BJ (cell line): Measurements from ENCODE around the gene MADD. TPM values are rescaled to one million over a fixed set of nuclear protein-coding genes. Genes with fewer than 3 reads are reported as not detected.

ENCODE experiments used
- CTCF ChIA-PET: fragments of 350-600 bp; formaldehyde crosslinking; extraction: SDS; loops from one replicate; lab custom pipeline; 2021; ENCODE audit warnings: antibody characterized with exemption, inconsistent platforms; lab: Yijun Ruan, JAX
- POLR2A ChIA-PET: fragments of 300-600 bp; sonication (Branson Sonifier 250); formaldehyde crosslinking; extraction: SDS; loops from one replicate; lab custom pipeline; 2021; ENCODE audit warnings: antibody characterized with exemption; lab: Charles Lee
- DNase-seq: peaks from one replicate; pipeline ENCODE4 v3.0.0-alpha.2; 2011; ENCODE audit warnings: low read depth
- H3K27me3 ChIP-seq: 2 replicates; pipeline ENCODE4 v1.6.0; 2011; ENCODE audit warnings: low read length; ENCODE audit not compliant: control insufficient read depth, insufficient read depth
- H3K36me3 ChIP-seq: 2 replicates; pipeline ENCODE4 v1.5.1; 2011; ENCODE audit warnings: low read length; ENCODE audit not compliant: control insufficient read depth, insufficient read depth
- H3K4me3 ChIP-seq: 2 replicates; pipeline ENCODE4 v1.5.1; 2011; ENCODE audit warnings: low read depth, mild to moderate bottlenecking, control low read depth, low read length
- CTCF ChIP-seq: IDR thresholded peaks from 2 replicates; pipeline ENCODE4 v1.5.1; 2011; ENCODE audit warnings: low read depth, mild to moderate bottlenecking, control low read depth, inconsistent platforms, low read length, moderate library complexity; ENCODE audit not compliant: insufficient read depth
- polyA plus RNA-seq: library from polyadenylated mRNA; depleted of rRNA; stranded (reverse); fragments of >200 nt; gene quantifications from 2 replicates; pipeline ENCODE4 v1.2.3, GENCODE V29; 2011

The MADD gene
- polyA plus RNA-seq, 1 experiment, result 19.8 TPM

GRCh38 chr11:47358731-47359051 lies 88.8 kb downstream of the MADD start:
- no peaks in the 10 kb centered on the region for H3K27me3 ChIP-seq
- DNase-seq, result no peak
- CTCF ChIA-PET, result interaction anchor here (1.3 to 2.5 kb wide), 3 partner anchors 16 to 181 kb away, joined by 6 to 8 read pairs (median 6); partner anchors contain the start of gene NR1H3
- POLR2A ChIA-PET, result no interaction called here
- TF ChIP-seq CTCF, result no peak
- no peaks in the 10 kb centered on the region for H3K36me3 ChIP-seq
- no peak overlapping the region for H3K4me3 ChIP-seq

- H3K36me3 ChIP-seq, result no peaks in the 10 kb centered on the region
- no peak for DNase-seq
- no peak overlapping the region for H3K4me3 ChIP-seq
- TF ChIP-seq CTCF, result no peak
- 0 out of 2 replicates have a peak, but pooled peaks cover under 1% of the 10 kb centered on the region for H3K27me3 ChIP-seq
- POLR2A ChIA-PET, result interaction anchor here (0.5 kb wide), 1 partner anchor 363 kb away, joined by 9 read pairs; no protein-coding TSS in a partner anchor
- CTCF ChIA-PET, result interaction anchor here (1.3 to 2.5 kb wide), 5 partner anchors 10 to 181 kb away, joined by 3 to 8 read pairs (median 6); partner anchors contain the start of gene NR1H3
Observed at GRCh38 chr11:47359162-47359561, 89.2 kb downstream of the MADD start.

GRCh38 chr11:47359586-47359985 lies 89.7 kb downstream of the MADD start:
- POLR2A ChIA-PET, result interaction anchor here (0.5 kb wide), 1 partner anchor 363 kb away, joined by 9 read pairs; no protein-coding TSS in a partner anchor
- H3K27me3 ChIP-seq, result 0 out of 2 replicates have a peak, but pooled peaks cover 3% of the 10 kb centered on the region
- DNase-seq, result no peak
- H3K4me3 ChIP-seq, result no peak overlapping the region
- TF ChIP-seq CTCF, result no peak
- CTCF ChIA-PET, result interaction anchor here (1.2 to 1.7 kb wide), 5 partner anchors 10 to 182 kb away, joined by 3 to 8 read pairs (median 4); partner anchors contain the start of gene NR1H3
- no peaks in the 10 kb centered on the region for H3K36me3 ChIP-seq

GRCh38 chr11:47360341-47360740 lies 90.4 kb downstream of the MADD start:
- Histone ChIP-seq H3K27me3 (0 out of 2 replicates have a peak, but pooled peaks cover 3% of the 10 kb centered on the region), H3K36me3 (no peaks in the 10 kb centered on the region), H3K4me3 (no peak overlapping the region)
- ChIA-PET POLR2A (no interaction called here), CTCF (interaction anchor here (1.2 to 1.7 kb wide), 3 partner anchors 9 to 182 kb away, joined by 3 to 4 read pairs (median 4); no protein-coding TSS in a partner anchor)
- DNase-seq, result no peak
- no peak for TF ChIP-seq CTCF

GRCh38 chr11:47361419-47361818 lies 91.5 kb downstream of the MADD start:
- no peak for TF ChIP-seq CTCF
- no peaks in the 10 kb centered on the region for H3K36me3 ChIP-seq
- CTCF ChIA-PET, result no interaction called here
- H3K27me3 ChIP-seq, result peaks cover 4% of the 10 kb centered on the region; the same call in 1 of the 2 replicates
- H3K4me3 ChIP-seq, result no peak overlapping the region
- POLR2A ChIA-PET, result no interaction called here
- DNase-seq, result no peak
